SK-N-MC (cell line): ENCODE results near the gene HBM.
A peak's percentile ranks its signal among the peaks of the same experiment; 100 is the strongest.
"Not testable (repeated sequence)": the region's sequence is repeated elsewhere in the genome, so short reads cannot be mapped to it uniquely, and the experiment has no call there.

Source experiments
- DNase-seq: peaks from one replicate; pipeline ENCODE4 v3.0.0-alpha.2; 2011; ENCODE audit warnings: low read depth, low spot score
- H3K27ac ChIP-seq: fragments of 200-600 bp; sonication (generic); 2 replicates; pipeline ENCODE4 v1.5.1; 2016; ENCODE audit warnings: mixed run types
- H3K36me3 ChIP-seq: fragments of 200-600 bp; sonication (generic); 2 replicates; pipeline ENCODE4 v1.6.1; 2017; ENCODE audit warnings: antibody characterized with exemption, low read length, mixed read lengths; ENCODE audit not compliant: insufficient read depth
- H3K4me3 ChIP-seq: fragments of 200-600 bp; sonication (generic); 2 replicates; pipeline ENCODE4 v1.5.1; 2016
- H3K9ac ChIP-seq: fragments of 200-600 bp; sonication (generic); 2 replicates; pipeline ENCODE4 v1.8.0; 2017; ENCODE audit warnings: mixed run types, mixed read lengths; ENCODE audit not compliant: insufficient read length
- H3K9me3 ChIP-seq: fragments of 200-600 bp; sonication (generic); 2 replicates; pipeline ENCODE4 v1.6.1; 2017; ENCODE audit warnings: low read depth, mild to moderate bottlenecking, antibody characterized with exemption, low read length, moderate library complexity, mixed read lengths
- EZH2 ChIP-seq: fragments of 200-600 bp; sonication (generic); IDR thresholded peaks from one replicate; pipeline ENCODE4 v1.6.1; 2017; ENCODE audit warnings: antibody characterized with exemption
- FOXP2 ChIP-seq: optimal IDR thresholded peaks from 2 replicates; pipeline ENCODE3; 2011; ENCODE audit warnings: mild to moderate bottlenecking, moderate library complexity; ENCODE audit not compliant: insufficient read depth; ENCODE audit errors: extremely low read length, control extremely low read depth
- POLR2AphosphoS5 ChIP-seq: IDR thresholded peaks from 2 replicates; pipeline ENCODE4 v1.6.1; 2012; ENCODE audit warnings: mild to moderate bottlenecking, low read depth, low read length, borderline replicate concordance

The HBM gene

GRCh38 chr16:144797-145252 is 21.0 kb upstream of the HBM start:
- H3K9me3 ChIP-seq = no peaks in the 10 kb centered on the region
- no peak overlapping the region for H3K27ac ChIP-seq
- H3K36me3 ChIP-seq = no peaks in the 10 kb centered on the region
- TF ChIP-seq POLR2AphosphoS5 = no peak
- no peak for TF ChIP-seq EZH2
- TF ChIP-seq FOXP2 = no peak
- H3K4me3 ChIP-seq = no peak overlapping the region
- DNase-seq = no peak
- no peak overlapping the region for H3K9ac ChIP-seq

DNA sequence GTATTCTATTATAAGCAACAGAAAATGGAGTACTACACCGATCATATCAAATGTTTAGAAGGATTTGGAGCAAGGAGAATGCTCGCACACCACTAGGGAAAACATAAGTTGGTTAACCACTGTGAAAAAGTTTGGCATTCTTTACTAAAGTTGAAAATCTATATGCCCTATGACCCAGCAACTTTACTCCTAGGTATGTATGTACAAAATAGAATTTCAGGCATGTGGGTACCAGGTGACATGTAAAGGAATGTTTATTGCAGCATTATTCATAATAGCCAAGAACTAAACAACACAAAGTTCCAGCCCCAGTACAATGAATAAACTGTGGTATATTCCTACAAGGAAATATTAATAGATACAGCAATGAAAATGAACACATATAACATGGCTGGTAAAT is 19.1 kb upstream of the HBM start:
- Histone ChIP-seq H3K9ac (no peak overlapping the region), H3K27ac (no peak overlapping the region), H3K4me3 (no peak overlapping the region), H3K36me3 (no peaks in the 10 kb centered on the region), H3K9me3 (no peaks in the 10 kb centered on the region)
- TF ChIP-seq FOXP2 (no peak), POLR2AphosphoS5 (no peak), EZH2 (no peak)
- DNase-seq = no peak

GRCh38 chr16:149024-149660 is 16.6 kb upstream of the HBM start:
- H3K9me3 ChIP-seq = no peaks in the 10 kb centered on the region
- no peaks in the 10 kb centered on the region for H3K36me3 ChIP-seq
- no peak for DNase-seq
- no peak overlapping the region for H3K9ac ChIP-seq
- H3K4me3 ChIP-seq = no peak overlapping the region
- TF ChIP-seq POLR2AphosphoS5 (no peak), EZH2 (no peak), FOXP2 (no peak)
- H3K27ac ChIP-seq = no peak overlapping the region

DNA sequence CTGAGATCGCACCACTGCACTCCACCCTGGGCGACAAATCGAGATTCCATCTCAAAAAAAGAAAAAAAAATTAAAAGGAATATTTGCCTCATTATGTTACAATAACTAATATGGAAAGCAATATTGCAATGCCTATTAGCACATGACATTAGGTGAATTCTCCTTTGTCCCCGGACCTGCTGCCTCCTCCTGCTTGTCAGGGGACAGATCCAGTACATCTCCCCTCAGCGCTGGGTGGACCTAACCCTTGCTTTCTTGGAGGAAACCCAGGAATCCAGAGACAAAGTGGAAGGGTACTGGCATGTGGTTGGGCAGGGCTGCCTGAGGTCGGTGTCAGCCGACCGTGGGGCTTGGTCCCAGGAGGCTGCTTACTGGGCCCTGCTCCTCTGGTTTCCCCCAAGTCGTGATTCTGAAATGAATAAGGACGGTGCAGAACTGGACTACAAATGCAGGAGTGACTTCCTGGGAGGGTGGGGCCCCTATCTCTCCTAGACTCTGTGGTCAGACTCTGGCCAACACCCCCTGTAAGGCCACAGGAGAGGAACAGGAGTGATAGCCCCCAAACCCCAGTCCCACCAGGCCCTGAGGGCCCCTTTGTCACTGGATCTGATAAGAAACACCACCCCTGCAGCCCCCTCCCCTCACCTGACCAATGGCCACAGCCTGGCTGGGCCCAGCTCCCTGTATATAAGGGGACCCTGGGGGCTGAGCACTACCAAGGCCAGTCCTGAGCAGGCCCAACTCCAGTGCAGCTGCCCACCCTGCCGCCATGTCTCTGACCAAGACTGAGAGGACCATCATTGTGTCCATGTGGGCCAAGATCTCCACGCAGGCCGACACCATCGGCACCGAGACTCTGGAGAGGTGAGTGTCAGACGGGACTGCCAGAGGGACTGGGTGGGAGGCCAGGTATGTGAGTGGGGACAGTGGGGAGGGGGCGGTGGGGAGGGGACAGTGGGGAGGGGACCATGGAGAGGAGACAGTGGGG is 13.3 kb upstream of the HBM start, which contains the start of gene HBZ:
Gene HBZ (plus strand): TSS at position 504 of the 988 bp plus-strand sequence. CDS start 266 bp downstream, at position 770.
- Histone ChIP-seq H3K9ac (no peak within 1 kb of the TSS), H3K4me3 (no peak within 1 kb of the TSS), H3K36me3 (no peaks in the 10 kb centered on the region), H3K27ac (no peak within 1 kb of the TSS), H3K9me3 (no peaks in the 10 kb centered on the region)
- TF ChIP-seq POLR2AphosphoS5 = no peak
- no peak for TF ChIP-seq FOXP2
- no peak for TF ChIP-seq EZH2
- DNase-seq = no peak

DNA sequence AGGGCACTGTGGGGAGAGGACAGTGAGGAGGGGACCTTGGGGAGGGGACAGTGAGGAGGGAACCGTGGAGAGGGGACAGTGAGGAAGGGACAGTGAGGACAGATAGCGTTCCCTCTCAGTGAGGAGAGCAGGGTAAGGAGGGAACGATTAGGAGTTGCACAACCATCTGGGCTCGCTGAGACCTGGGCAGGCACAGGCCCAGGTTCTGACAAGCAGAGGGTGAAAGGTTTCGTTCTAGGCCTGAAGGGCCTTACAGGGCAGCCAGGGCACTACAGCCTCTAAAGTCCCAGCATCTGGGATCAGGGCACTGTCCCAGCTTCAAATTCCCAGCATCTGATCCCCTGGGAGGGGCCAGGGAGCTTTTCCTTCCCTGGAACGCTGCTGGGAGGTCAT is 12.7 kb upstream of the HBM start:
- H3K9ac ChIP-seq, DNase-seq, H3K4me3 ChIP-seq, H3K9me3 ChIP-seq, H3K36me3 ChIP-seq, H3K27ac ChIP-seq: not testable (repeated sequence)

- not testable (repeated sequence) for H3K36me3 ChIP-seq, H3K4me3 ChIP-seq, H3K9ac ChIP-seq
These were observed 12.1 kb upstream of the HBM start for GRCh38 chr16:153550-154216.

DNA sequence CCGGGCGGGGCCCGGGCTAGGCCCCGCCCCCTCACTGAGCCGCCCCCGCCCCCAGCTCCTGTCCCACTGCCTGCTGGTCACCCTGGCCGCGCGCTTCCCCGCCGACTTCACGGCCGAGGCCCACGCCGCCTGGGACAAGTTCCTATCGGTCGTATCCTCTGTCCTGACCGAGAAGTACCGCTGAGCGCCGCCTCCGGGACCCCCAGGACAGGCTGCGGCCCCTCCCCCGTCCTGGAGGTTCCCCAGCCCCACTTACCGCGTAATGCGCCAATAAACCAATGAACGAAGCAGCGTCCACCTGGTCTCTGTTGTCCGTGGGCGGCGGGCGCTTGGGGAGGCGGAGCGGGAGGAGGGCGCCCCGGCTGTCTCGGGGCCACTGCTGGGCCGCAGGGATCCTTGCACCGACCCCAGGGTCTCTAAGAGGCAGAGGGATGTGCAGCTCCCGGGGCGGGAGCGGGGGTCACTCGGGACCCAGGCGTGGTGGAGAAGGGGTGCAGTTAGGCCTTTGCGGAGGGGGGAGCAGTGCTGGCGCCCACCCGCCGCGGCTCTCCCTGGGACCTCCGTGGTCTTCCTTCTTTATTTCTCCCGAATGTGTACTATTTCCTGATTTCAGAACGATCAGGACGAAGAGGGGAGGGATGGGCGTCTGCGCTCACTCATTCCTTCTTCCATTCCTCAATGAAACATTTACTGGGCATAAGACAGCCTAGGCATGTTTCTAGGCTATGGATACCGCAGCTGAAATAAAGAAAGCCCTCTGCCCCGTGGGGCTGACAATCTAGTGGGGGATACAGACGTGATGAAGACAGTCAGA is 11.4 kb upstream of the HBM start:
- H3K9me3 ChIP-seq = no peaks in the 10 kb centered on the region
- no peak for DNase-seq
- H3K9ac ChIP-seq = no peak overlapping the region
- H3K36me3 ChIP-seq = no peaks in the 10 kb centered on the region
- TF ChIP-seq POLR2AphosphoS5 (no peak), EZH2 (no peak)
- H3K27ac ChIP-seq = no peak overlapping the region
- H3K4me3 ChIP-seq = peak overlapping the region; percentile 84

More at GRCh38 chr16:153550-154216, 12.1 kb upstream of the HBM start:
- not testable (repeated sequence) for H3K9me3 ChIP-seq, DNase-seq, H3K27ac ChIP-seq

DNA sequence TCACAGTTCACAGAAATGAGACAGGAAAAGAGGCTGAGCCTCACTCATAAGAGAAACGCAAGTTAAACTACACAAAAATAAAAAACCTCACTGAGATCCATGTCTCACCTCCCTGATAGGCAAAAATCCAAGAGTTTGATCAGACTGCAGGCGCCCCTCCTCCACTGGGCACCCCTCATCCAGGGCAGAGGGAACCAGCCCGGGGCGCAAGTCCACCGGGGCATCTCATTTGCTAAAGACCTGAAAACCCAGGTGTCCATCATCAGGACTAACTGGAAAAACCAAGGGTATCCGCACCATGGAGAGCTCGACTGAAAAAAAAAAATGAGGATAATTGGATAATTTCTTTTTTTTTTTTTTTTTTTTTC is 10.8 kb upstream of the HBM start:
- Histone ChIP-seq H3K36me3 (no peaks in the 10 kb centered on the region), H3K4me3 (peak overlapping the region; percentile 84), H3K9ac (no peak overlapping the region), H3K27ac (no peak overlapping the region), H3K9me3 (no peaks in the 10 kb centered on the region)
- no peak for TF ChIP-seq FOXP2
- TF ChIP-seq POLR2AphosphoS5 = no peak
- TF ChIP-seq EZH2 = no peak
- no peak for DNase-seq
